CD4-positive, alpha-beta T cell treated with Interleukin-10 for 1 hour (primary cell): Measurements from ENCODE around the gene ABI1.
A peak's percentile ranks its signal among the peaks of the same experiment; 100 is the strongest.
"Not testable (repeated sequence)": the region's sequence is repeated elsewhere in the genome, so short reads cannot be mapped to it uniquely, and the experiment has no call there.

Source experiments
- DNase-seq: peaks from one replicate; pipeline ENCODE4 v3.0.0-alpha.2; 2020

ABI1 gene

GRCh38 chr10:26860443-26861204 is at the start of gene ABI1:
Gene ABI1 (minus strand): TSS chr10:26860958. CDS start chr10:26860863, 95 bp downstream.
- DNase-seq, result peak; percentile 99

GRCh38 chr10:26909753-26910152 is 49.0 kb upstream of the ABI1 start:
- no peak for DNase-seq

- DNase-seq, result not testable (repeated sequence)
Measured at GRCh38 chr10:26905253-26905781, 44.6 kb upstream of the ABI1 start.

- no peak for DNase-seq
Measured at GRCh38 chr10:26903431-26904217, 42.9 kb upstream of the ABI1 start.

- DNase-seq, result not testable (repeated sequence)
Measured at GRCh38 chr10:26892306-26892923, 31.7 kb upstream of the ABI1 start.

- DNase-seq, result peak; percentile 38
Measured at GRCh38 chr10:26890956-26891355, 30.2 kb upstream of the ABI1 start.

GRCh38 chr10:26887611-26888215 is 27.0 kb upstream of the ABI1 start:
- no peak for DNase-seq

GRCh38 chr10:26881600-26882331 is 21.0 kb upstream of the ABI1 start:
- DNase-seq, result peak; percentile 54

- no peak for DNase-seq
Measured at GRCh38 chr10:26879744-26880143, 19.0 kb upstream of the ABI1 start.

GRCh38 chr10:26870766-26871165 is 10.0 kb upstream of the ABI1 start:
- no peak for DNase-seq

- no peak for DNase-seq
Measured at GRCh38 chr10:26869528-26869927, 8.8 kb upstream of the ABI1 start.

GRCh38 chr10:26863351-26864076 is 2.8 kb upstream of the ABI1 start:
- no peak for DNase-seq

GRCh38 chr10:26861205-26861998 is 644 bp upstream of the ABI1 start:
- no peak for DNase-seq

- DNase-seq, result peak; percentile 67
Measured at GRCh38 chr10:26860102-26860442, 686 bp downstream of the ABI1 start.

GRCh38 chr10:26859241-26860101 is 1.3 kb downstream of the ABI1 start:
- no peak for DNase-seq

- DNase-seq, result peak; percentile 17
Measured at GRCh38 chr10:26858707-26859034, 2.1 kb downstream of the ABI1 start.

GRCh38 chr10:26857991-26858706 is 2.6 kb downstream of the ABI1 start:
- DNase-seq, result no peak

GRCh38 chr10:26857553-26857952 is 3.2 kb downstream of the ABI1 start:
- DNase-seq, result not testable (repeated sequence)

- no peak for DNase-seq
Measured at GRCh38 chr10:26855186-26855585, 5.6 kb downstream of the ABI1 start.
